B cell (primary cell): ENCODE results near the gene ATXN7L2. TPM values are rescaled to one million over a fixed set of nuclear protein-coding genes. Genes with fewer than 3 reads are reported as not detected.

Experiments used
- ATAC-seq: fragments of 200-7000 bp; cut with Tn5 transposase; one replicate; pipeline ENCODE4 v1.10.0; 2021; ENCODE audit warnings: low read depth, mild to moderate bottlenecking, moderate number of reproducible peaks, moderate library complexity
- CTCF ChIA-PET: fragments of 350-600 bp; sonication (Branson Sonifier 250); formaldehyde crosslinking; loops from one replicate; lab custom pipeline; 2021; ENCODE audit warnings: antibody characterized with exemption, inconsistent platforms; lab: Charles Lee
- POLR2A ChIA-PET: fragments of 350-600 bp; sonication (Branson Sonifier 250); formaldehyde crosslinking; loops from one replicate; lab custom pipeline; 2021; ENCODE audit warnings: antibody characterized with exemption; lab: Charles Lee
- DNase-seq: peaks from one replicate; pipeline ENCODE4 v3.0.0; 2013
- H2AFZ ChIP-seq: 2 replicates; pipeline ENCODE4 v1.6.1; 2012; ENCODE audit warnings: mild to moderate bottlenecking, low read depth, low read length; ENCODE audit not compliant: insufficient read depth, poor library complexity, severe bottlenecking
- H3K27ac ChIP-seq, 2 donors: 1 replicate in 1 of 2; 2 replicates in 1 of 2; pipeline ENCODE4 v1.5.1; 2012 to 2013; ENCODE audit warnings: low read length in 2 of 2, mild to moderate bottlenecking in 2 of 2, moderate library complexity in 1 of 2
- H3K27me3 ChIP-seq, 4 experiments: fragments of 200-600 bp in 1 of 4; sonication (generic) in 1 of 4; replicated peaks in 1 of 4; 1 replicate in 2 of 4; 2 replicates in 2 of 4; pipeline versions ENCODE4 v1.6.1 to v1.7.0; 2013 to 2016; ENCODE audit warnings: low read length in 3 of 4, mild to moderate bottlenecking in 2 of 4, mixed read lengths in 1 of 4, moderate library complexity in 1 of 4; ENCODE audit not compliant: insufficient read depth in 4 of 4, control insufficient read depth in 3 of 4; ENCODE audit errors: control extremely low read depth in 1 of 4
- H3K36me3 ChIP-seq, 2 experiments: replicated peaks in 1 of 2; 1 replicate in 1 of 2; 2 replicates in 1 of 2; pipeline versions ENCODE4 v1.6.1 to v1.7.1; 2013; ENCODE audit warnings: low read length in 1 of 2; ENCODE audit not compliant: insufficient read depth in 2 of 2, control insufficient read depth in 1 of 2; ENCODE audit errors: control extremely low read depth in 1 of 2, extremely low read depth in 1 of 2
- H3K4me1 ChIP-seq, 2 donors: fragments of 200-600 bp in 1 of 2; sonication (generic) in 1 of 2; 1 replicate in 1 of 2; 2 replicates in 1 of 2; pipeline versions ENCODE4 v1.5.1 to v1.6.1; 2013 to 2017; ENCODE audit warnings: low read length in 2 of 2; ENCODE audit not compliant: control insufficient read depth in 2 of 2, insufficient read depth in 2 of 2
- H3K4me2 ChIP-seq: replicated peaks from 2 replicates; pipeline ENCODE3; 2012; ENCODE audit warnings: mild to moderate bottlenecking, low read depth, low read length; ENCODE audit not compliant: poor library complexity, severe bottlenecking
- H3K4me3 ChIP-seq, 5 experiments: fragments of 200-600 bp in 1 of 5; sonication (generic) in 1 of 5; 1 replicate in 3 of 5; 2 replicates in 2 of 5; pipeline versions ENCODE4 v1.5.1 to v1.7.0; 2011 to 2016; ENCODE audit warnings: low read length in 4 of 5, mild to moderate bottlenecking in 4 of 5, low read depth in 2 of 5, control low read depth in 1 of 5, moderate library complexity in 1 of 5; ENCODE audit not compliant: insufficient read depth in 1 of 5; ENCODE audit errors: control extremely low read depth in 1 of 5, extremely low read depth in 1 of 5
- H3K79me2 ChIP-seq: fragments of 200-600 bp; sonication (generic); one replicate; pipeline ENCODE4 v1.6.0; 2016; ENCODE audit warnings: low read length; ENCODE audit not compliant: control insufficient read depth, insufficient read depth
- H3K9ac ChIP-seq: fragments of 200-600 bp; sonication (generic); 2 replicates; pipeline ENCODE4 v1.6.1; 2017; ENCODE audit warnings: mild to moderate bottlenecking, low read length, moderate library complexity
- H3K9me3 ChIP-seq, 3 donors: one replicate each; pipeline versions ENCODE4 v1.6.1 to v1.7.1; 2013; ENCODE audit warnings: low read length in 2 of 3; ENCODE audit not compliant: control insufficient read depth in 2 of 3, insufficient read depth in 1 of 3; ENCODE audit errors: control extremely low read depth in 1 of 3
- H4K20me1 ChIP-seq: 2 replicates; pipeline ENCODE4 v1.6.0; 2012; ENCODE audit warnings: mild to moderate bottlenecking, low read length; ENCODE audit not compliant: insufficient read depth, control insufficient read depth, poor library complexity, severe bottlenecking
- H3K27ac Mint-ChIP-seq: one replicate; pipeline ENCODE4 v1.8.0; 2021; ENCODE audit warnings: mixed read lengths
- H3K27me3 Mint-ChIP-seq: one replicate; pipeline ENCODE4 v1.8.0; 2021; ENCODE audit warnings: mixed read lengths
- H3K4me1 Mint-ChIP-seq: one replicate; pipeline ENCODE4 v1.8.0; 2021; ENCODE audit warnings: mixed read lengths
- H3K4me3 Mint-ChIP-seq: one replicate; pipeline ENCODE4 v1.8.0; 2021; ENCODE audit warnings: mixed read lengths
- H3K9me3 Mint-ChIP-seq: one replicate; pipeline ENCODE4 v1.8.0; 2022; ENCODE audit warnings: mixed read lengths; ENCODE audit not compliant: insufficient read depth
- EZH2 ChIP-seq: IDR thresholded peaks from 2 replicates; pipeline ENCODE4 v1.6.1; 2012; ENCODE audit warnings: borderline replicate concordance, low read depth, mild to moderate bottlenecking, moderate library complexity, low read length; ENCODE audit not compliant: insufficient read depth, poor library complexity, severe bottlenecking
- WGBS: methylation state at CpG from one replicate; pipeline ENCODE4 v1.1.5; 2013; ENCODE audit warnings: missing lambda C conversion rate; ENCODE audit not compliant: insufficient coverage; 5-methylcytosine and 5-hydroxymethylcytosine counted together
- intact Hi-C: fragments of 100-400 bp; cut with micrococcal nuclease; formaldehyde crosslinking; loops from one replicate; pipeline ENCODE4 v1.10.0; 2022
- polyA plus RNA-seq: library from polyadenylated mRNA; depleted of rRNA; stranded (reverse); fragments of >200 nt; gene quantifications from 2 replicates; pipeline ENCODE4 v1.2.3, GENCODE V29; 2012
- total RNA-seq, 2 donors: library from RNA; stranded (reverse); fragments of 120-200 nt in 1 of 2; gene quantifications; 1 replicate in 1 of 2; 2 replicates in 1 of 2; pipeline versions ENCODE4 v1.2.3 to v1.2.4, GENCODE V29; 2013 to 2022
- TF ChIP-seq, protein P1 (sequence below): fragments of 200-600 bp; IDR thresholded peaks from one replicate; pipeline ENCODE4 v1.8.0; 2022; ENCODE audit warnings: antibody characterized with exemption, mild to moderate bottlenecking

Gene ATXN7L2
- total and polyA plus RNA-seq, 2 donors (not counting 1 experiment from before 2014, with no cell fraction given) = 10.9 to 12.4 TPM

DNA sequence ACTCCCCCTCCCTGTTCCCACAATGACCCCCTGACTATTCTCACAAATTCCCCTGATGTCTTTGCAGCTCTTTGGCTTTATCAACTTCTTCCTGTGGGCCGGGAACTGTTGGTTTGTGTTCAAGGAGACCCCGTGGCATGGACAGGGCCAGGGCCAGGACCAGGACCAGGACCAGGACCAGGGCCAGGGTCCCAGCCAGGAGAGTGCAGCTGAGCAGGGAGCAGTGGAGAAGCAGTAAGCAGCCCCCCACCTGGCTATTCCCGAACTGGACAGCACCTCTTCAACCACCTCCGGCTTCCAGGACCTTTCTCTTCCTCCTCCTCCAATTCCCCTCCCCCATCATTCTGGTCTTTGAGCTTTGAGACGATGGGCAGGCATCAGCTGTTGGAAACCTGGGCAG lies 4.4 kb upstream of the ATXN7L2 start:
- peaks cover 0 to 56% (median 21%) of the 10 kb centered on the region in 4 experiments for H3K27me3 ChIP-seq
- H3K36me3 ChIP-seq = no peaks in the 10 kb centered on the region
- ChIA-PET POLR2A (no interaction called here), CTCF (interaction anchor here (1.5 kb wide), 1 partner anchor 53 kb away, joined by 5 read pairs; no protein-coding TSS in a partner anchor)
- no peak overlapping the region for H3K27ac ChIP-seq
- Mint-ChIP-seq H3K27ac (no peak overlapping the region), H3K27me3 (peaks cover 60% of the 10 kb centered on the region), H3K4me3 (no peak overlapping the region), H3K9me3 (no peaks in the 10 kb centered on the region), H3K4me1 (peaks cover 15% of the 10 kb centered on the region)
- ATAC-seq (no peak), DNase-seq (no peak)
- H2AFZ ChIP-seq = no peak overlapping the region
- peaks cover 5 to 11% of the 10 kb centered on the region in 2 donors for H3K4me1 ChIP-seq
- H3K9me3 ChIP-seq = peaks cover 0 to 5% (median 0%) of the 10 kb centered on the region in 3 donors
- no peak overlapping the region for H3K4me3 ChIP-seq
- H3K79me2 ChIP-seq = peaks cover 3% of the 10 kb centered on the region
- H4K20me1 ChIP-seq = no peaks in the 10 kb centered on the region
- no peak overlapping the region for H3K9ac ChIP-seq
- intact Hi-C loops = no loop called here
- H3K4me2 ChIP-seq = no peak overlapping the region
- 70% methylated on average over 5 of the region's 5 CpGs for WGBS
- TF ChIP-seq, protein P1, sequence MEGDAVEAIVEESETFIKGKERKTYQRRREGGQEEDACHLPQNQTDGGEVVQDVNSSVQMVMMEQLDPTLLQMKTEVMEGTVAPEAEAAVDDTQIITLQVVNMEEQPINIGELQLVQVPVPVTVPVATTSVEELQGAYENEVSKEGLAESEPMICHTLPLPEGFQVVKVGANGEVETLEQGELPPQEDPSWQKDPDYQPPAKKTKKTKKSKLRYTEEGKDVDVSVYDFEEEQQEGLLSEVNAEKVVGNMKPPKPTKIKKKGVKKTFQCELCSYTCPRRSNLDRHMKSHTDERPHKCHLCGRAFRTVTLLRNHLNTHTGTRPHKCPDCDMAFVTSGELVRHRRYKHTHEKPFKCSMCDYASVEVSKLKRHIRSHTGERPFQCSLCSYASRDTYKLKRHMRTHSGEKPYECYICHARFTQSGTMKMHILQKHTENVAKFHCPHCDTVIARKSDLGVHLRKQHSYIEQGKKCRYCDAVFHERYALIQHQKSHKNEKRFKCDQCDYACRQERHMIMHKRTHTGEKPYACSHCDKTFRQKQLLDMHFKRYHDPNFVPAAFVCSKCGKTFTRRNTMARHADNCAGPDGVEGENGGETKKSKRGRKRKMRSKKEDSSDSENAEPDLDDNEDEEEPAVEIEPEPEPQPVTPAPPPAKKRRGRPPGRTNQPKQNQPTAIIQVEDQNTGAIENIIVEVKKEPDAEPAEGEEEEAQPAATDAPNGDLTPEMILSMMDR = no peak
- no peak for TF ChIP-seq EZH2

DNA sequence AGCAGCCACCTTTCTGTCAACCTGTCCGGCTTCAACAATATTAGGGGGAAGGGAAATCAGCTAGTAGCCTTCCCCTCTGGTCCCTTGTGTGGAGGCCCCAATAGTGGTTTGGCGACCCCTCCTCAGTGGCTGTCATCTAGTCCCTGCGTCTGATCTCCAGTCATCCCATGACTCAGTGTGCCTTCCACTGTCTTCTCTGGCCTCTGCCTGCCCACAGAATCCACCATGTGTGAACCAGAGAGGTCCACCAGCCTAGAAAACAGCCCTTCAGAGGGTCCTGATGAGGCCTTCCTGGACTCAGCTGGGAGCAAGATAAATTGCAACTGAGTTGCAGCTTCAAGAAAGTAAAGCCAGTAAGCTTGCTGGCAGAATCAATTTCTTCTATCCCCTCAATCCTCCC lies 3.8 kb upstream of the ATXN7L2 start:
- Mint-ChIP-seq H3K4me1 (peaks cover 21% of the 10 kb centered on the region), H3K27me3 (peaks cover 56% of the 10 kb centered on the region), H3K27ac (no peak overlapping the region), H3K9me3 (no peaks in the 10 kb centered on the region), H3K4me3 (no peak overlapping the region)
- no peak overlapping the region for H3K9ac ChIP-seq
- H4K20me1 ChIP-seq = no peaks in the 10 kb centered on the region
- no peak overlapping the region for H3K27ac ChIP-seq
- peaks cover 9% of the 10 kb centered on the region for H3K79me2 ChIP-seq
- intact Hi-C loops = loop anchor here (5.0 to 10.0 kb wide), 3 partner anchors 137 to 927 kb away; partner anchors contain the start of genes AMPD2, GNAT2, GSTM4 and LAMTOR5
- H3K4me1 ChIP-seq = peaks cover 11 to 17% of the 10 kb centered on the region in 2 donors
- no peak overlapping the region for H2AFZ ChIP-seq
- no peak overlapping the region for H3K4me3 ChIP-seq
- CTCF ChIA-PET = interaction anchor here (1.5 kb wide), 1 partner anchor 52 kb away, joined by 5 read pairs; no protein-coding TSS in a partner anchor
- POLR2A ChIA-PET = no interaction called here
- TF ChIP-seq, protein P1 = no peak
- TF ChIP-seq EZH2 = no peak
- H3K9me3 ChIP-seq = peaks cover 0 to 5% (median 0%) of the 10 kb centered on the region in 3 donors
- WGBS = 100% methylated on average over 2 of the region's 3 CpGs
- H3K4me2 ChIP-seq = no peak overlapping the region
- H3K36me3 ChIP-seq = no peaks in the 10 kb centered on the region
- no peak for DNase-seq
- ATAC-seq = no peak
- peaks cover 0 to 53% (median 21%) of the 10 kb centered on the region in 4 experiments for H3K27me3 ChIP-seq
